Body of pancreas (tissue), 4 donors: ENCODE results near the gene PIP5K1B. TPM values are rescaled to one million over a fixed set of nuclear protein-coding genes. Genes with fewer than 3 reads are reported as not detected.

Source experiments
- ATAC-seq: fragments of 150-250 bp; one replicate; pipeline ENCODE4 v1.9.1; 2016
- DNase-seq, 4 donors: peaks; one replicate each; pipeline ENCODE4 v3.0.0-alpha.2; 2019
- H3K27ac ChIP-seq, 4 donors: fragments of 200-600 bp; sonication (generic); 1 replicate in 3 of 4; 2 replicates in 1 of 4; pipeline versions ENCODE4 v1.5.1 to v1.6.1; 2016 to 2019; ENCODE audit warnings: mild to moderate bottlenecking in 1 of 4, mixed read lengths in 1 of 4, moderate library complexity in 1 of 4
- H3K27me3 ChIP-seq, 2 donors: fragments of 200-600 bp; sonication (generic); one replicate each; pipeline ENCODE4 v1.6.0; 2016; ENCODE audit warnings: mild to moderate bottlenecking in 1 of 2
- H3K36me3 ChIP-seq, 2 donors: fragments of 200-600 bp; sonication (generic); replicated peaks in 1 of 2; 2 replicates each; pipeline ENCODE4 v1.5.1; 2016; ENCODE audit warnings: low read depth in 2 of 2; ENCODE audit not compliant: insufficient read depth in 1 of 2
- H3K4me1 ChIP-seq: fragments of 200-600 bp; sonication (generic); one replicate; pipeline ENCODE4 v1.6.0; 2016
- H3K4me3 ChIP-seq, 2 donors: fragments of 200-600 bp; sonication (generic); 1 replicate in 1 of 2; 2 replicates in 1 of 2; pipeline ENCODE4 v1.5.1; 2016 to 2019
- H3K9me3 ChIP-seq, 3 donors: fragments of 200-600 bp; sonication (generic); 1 replicate in 2 of 3; 2 replicates in 1 of 3; pipeline ENCODE4 v1.5.1; 2016
- CTCF ChIP-seq, 7 experiments: fragments of 450-650 bp in 4 of 7; fragments of 200-600 bp in 3 of 7; sonication (generic) in 3 of 7; IDR thresholded peaks; one replicate each; pipeline ENCODE4 v1.5.1; 2016 to 2019; ENCODE audit warnings: antibody characterized with exemption in 7 of 7
- POLR2A ChIP-seq, 3 donors: fragments of 450-650 bp; IDR thresholded peaks; one replicate each; pipeline ENCODE4 v1.6.1; 2016; ENCODE audit warnings: antibody characterized with exemption in 3 of 3, mild to moderate bottlenecking in 2 of 3
- WGBS, 2 donors: methylation state at CpG; one replicate each; pipeline ENCODE4 v1.1.5; 2017; 5-methylcytosine and 5-hydroxymethylcytosine counted together
- intact Hi-C: fragments of 100-400 bp; cut with DNase I; formaldehyde crosslinking; loops from one replicate; pipeline ENCODE4 v1.15.1; 2023
- total RNA-seq, 2 donors: library from RNA; depleted of rRNA; stranded (reverse); fragments of >200 nt; gene quantifications; one replicate each; pipeline ENCODE4 v1.1.0, GENCODE V29; 2016

PIP5K1B gene
- total RNA-seq, 2 donors from 2014 or later, result 3.6 to 7.8 TPM

- no peak for DNase-seq
- Histone ChIP-seq H3K4me3 (no peak overlapping the region), H3K27me3 (no peaks in the 10 kb centered on the region), H3K9me3 (no peaks in the 10 kb centered on the region), H3K27ac (no peak overlapping the region), H3K36me3 (no peaks in the 10 kb centered on the region), H3K4me1 (peaks cover 26% of the 10 kb centered on the region)
- ATAC-seq, result no peak
- intact Hi-C loops, result no loop called here
- no peak for TF ChIP-seq POLR2A (IDR thresholded peaks at IDR 0.05)
- no peak for TF ChIP-seq CTCF (IDR thresholded peaks at IDR 0.05)
- 79 to 100% methylated on average over 1 of the region's 1 CpG for WGBS, 2 donors
Measured at GRCh38 chr9:68966496-68966944, 261.5 kb downstream of the PIP5K1B start.

GRCh38 chr9:68967800-68968199, 262.8 kb downstream of the PIP5K1B start:
- intact Hi-C loops, result no loop called here

GRCh38 chr9:68969538-68969937, 264.5 kb downstream of the PIP5K1B start:
- H3K36me3 ChIP-seq, result no peaks in the 10 kb centered on the region
- peaks cover 3% of the 10 kb centered on the region for H3K4me1 ChIP-seq
- WGBS, 2 donors, result 40 to 69% methylated on average over 4 of the region's 4 CpGs
- H3K9me3 ChIP-seq, result no peaks in the 10 kb centered on the region
- H3K27ac ChIP-seq, result no peak overlapping the region
- TF ChIP-seq CTCF (IDR thresholded peaks at IDR 0.05) (no peak), POLR2A (IDR thresholded peaks at IDR 0.05) (no peak)
- no peak overlapping the region for H3K4me3 ChIP-seq
- ATAC-seq, result no peak
- intact Hi-C loops, result no loop called here
- H3K27me3 ChIP-seq, result no peaks in the 10 kb centered on the region
- DNase-seq, result no peak

More at GRCh38 chr9:68967800-68968199, 262.8 kb downstream of the PIP5K1B start:
- TF ChIP-seq CTCF (IDR thresholded peaks at IDR 0.05) (no peak), POLR2A (IDR thresholded peaks at IDR 0.05) (no peak)
- DNase-seq (no peak), ATAC-seq (no peak)
- no peaks in the 10 kb centered on the region for H3K9me3 ChIP-seq
- H3K27ac ChIP-seq, result no peak overlapping the region
- no peaks in the 10 kb centered on the region for H3K27me3 ChIP-seq
- 67 to 71% methylated on average over 1 of the region's 1 CpG for WGBS, 2 donors
- no peak overlapping the region for H3K4me3 ChIP-seq
- H3K36me3 ChIP-seq, result no peaks in the 10 kb centered on the region
- H3K4me1 ChIP-seq, result peaks cover 18% of the 10 kb centered on the region

GRCh38 chr9:68970151-68970550, 265.1 kb downstream of the PIP5K1B start:
- no peak overlapping the region for H3K27ac ChIP-seq
- 69 to 79% methylated on average over 2 of the region's 2 CpGs for WGBS, 2 donors

More at GRCh38 chr9:68970151-68970550, 265.1 kb downstream of the PIP5K1B start:
- H3K36me3 ChIP-seq, result no peaks in the 10 kb centered on the region
- no peaks in the 10 kb centered on the region for H3K9me3 ChIP-seq
- no peak for TF ChIP-seq POLR2A (IDR thresholded peaks at IDR 0.05)
- no peak for TF ChIP-seq CTCF (IDR thresholded peaks at IDR 0.05)
- intact Hi-C loops, result no loop called here
- no peak overlapping the region for H3K4me3 ChIP-seq
- H3K27me3 ChIP-seq, result no peaks in the 10 kb centered on the region
- no peak for ATAC-seq
- no peak for DNase-seq
- peaks cover 5% of the 10 kb centered on the region for H3K4me1 ChIP-seq
